Kidney (tissue), 14 donors: ENCODE data around the gene MLLT11. TPM values are rescaled to one million over a fixed set of nuclear protein-coding genes. Genes with fewer than 3 reads are reported as not detected.
"Not testable (repeated sequence)": the region's sequence is repeated elsewhere in the genome, so short reads cannot be mapped to it uniquely, and the experiment has no call there.

Experiments
- DNase-seq, 5 donors: peaks; one replicate each; pipeline ENCODE4 v3.0.0-alpha.2; 2013 to 2020
- FAIRE-seq: peaks from 2 replicates; lab custom pipeline; 2012; peaks lifted over from hg19 to GRCh38; lab: Jason Lieb, UNC
- H3K27ac ChIP-seq, 2 donors: one replicate each; pipeline ENCODE4 v1.7.0; 2013; ENCODE audit warnings: low read depth in 2 of 2, low read length in 2 of 2, inconsistent platforms in 1 of 2
- H3K27me3 ChIP-seq: one replicate; pipeline ENCODE4 v1.7.1; 2013; ENCODE audit warnings: low read length, inconsistent platforms; ENCODE audit not compliant: control insufficient read depth, insufficient read depth
- H3K36me3 ChIP-seq, 3 donors: one replicate each; pipeline versions ENCODE4 v1.7.0 to v1.7.1; 2013; ENCODE audit warnings: low read length in 3 of 3, control low read depth in 1 of 3, inconsistent platforms in 1 of 3; ENCODE audit not compliant: insufficient read depth in 3 of 3, control insufficient read depth in 2 of 3
- H3K4me1 ChIP-seq, 3 donors: one replicate each; pipeline versions ENCODE4 v1.7.0 to v1.7.1; 2013; ENCODE audit warnings: low read length in 3 of 3, inconsistent platforms in 1 of 3, low read depth in 1 of 3; ENCODE audit not compliant: control insufficient read depth in 2 of 3, insufficient read depth in 2 of 3
- H3K4me3 ChIP-seq, 3 donors: one replicate each; pipeline versions ENCODE4 v1.7.0 to v1.8.1; 2013; ENCODE audit warnings: low read length in 3 of 3, control low read depth in 1 of 3, inconsistent platforms in 1 of 3
- H3K9ac ChIP-seq, 3 donors: one replicate each; pipeline versions ENCODE4 v1.7.0 to v1.7.1; 2013; ENCODE audit warnings: low read length in 3 of 3, control low read depth in 1 of 3, inconsistent platforms in 1 of 3
- H3K9me3 ChIP-seq, 3 donors: one replicate each; pipeline versions ENCODE4 v1.7.0 to v1.7.1; 2013; ENCODE audit warnings: low read length in 3 of 3, control low read depth in 1 of 3, inconsistent platforms in 1 of 3; ENCODE audit not compliant: control insufficient read depth in 2 of 3, insufficient read depth in 1 of 3
- intact Hi-C: fragments of 100-400 bp; cut with DNase I; formaldehyde crosslinking; loops from one replicate; pipeline ENCODE4 v1.11.1; 2022
- polyA plus RNA-seq: library from polyadenylated mRNA; stranded (reverse); fragments of 350-450 nt; fragmentation: Illumina TruSeq; extraction: RNeasy Lipid Tissue Mini Kit (QIAGEN cat#74804); gene quantifications from one replicate; pipeline ENCODE4 v1.2.3, GENCODE V29; 2014; ENCODE audit warnings: low read depth, low replicate concordance; ENCODE audit not compliant: insufficient read depth
- total RNA-seq: library from RNA; stranded (reverse); fragmentation: NEBNext Ultra II Directional; extraction: Animal tissue kit (Norgen Biotek cat#: 25700); gene quantifications from one replicate; pipeline ENCODE4 v1.2.1, GENCODE V29; 2021
- TF ChIP-seq, protein P1 (sequence below): IDR thresholded peaks from 3 replicates; pipeline ENCODE4 v1.5.1; 2012; ENCODE audit warnings: mild to moderate bottlenecking, moderate library complexity, borderline replicate concordance; ENCODE audit not compliant: insufficient read depth; ENCODE audit errors: extremely low read depth
- donor health status: control.
- donor health status: control.
- donor health status: control.
- donor health status: control.
- donor health status: control.
- donor health status: DM: yes; HTN: yes; CAD: no.
- donor health status: Normal renal cell carcinoma (clear cell type).

Gene MLLT11
- total and polyA plus RNA-seq, 2 donors from 2014 or later = 1.4 to 2.3 TPM

DNA sequence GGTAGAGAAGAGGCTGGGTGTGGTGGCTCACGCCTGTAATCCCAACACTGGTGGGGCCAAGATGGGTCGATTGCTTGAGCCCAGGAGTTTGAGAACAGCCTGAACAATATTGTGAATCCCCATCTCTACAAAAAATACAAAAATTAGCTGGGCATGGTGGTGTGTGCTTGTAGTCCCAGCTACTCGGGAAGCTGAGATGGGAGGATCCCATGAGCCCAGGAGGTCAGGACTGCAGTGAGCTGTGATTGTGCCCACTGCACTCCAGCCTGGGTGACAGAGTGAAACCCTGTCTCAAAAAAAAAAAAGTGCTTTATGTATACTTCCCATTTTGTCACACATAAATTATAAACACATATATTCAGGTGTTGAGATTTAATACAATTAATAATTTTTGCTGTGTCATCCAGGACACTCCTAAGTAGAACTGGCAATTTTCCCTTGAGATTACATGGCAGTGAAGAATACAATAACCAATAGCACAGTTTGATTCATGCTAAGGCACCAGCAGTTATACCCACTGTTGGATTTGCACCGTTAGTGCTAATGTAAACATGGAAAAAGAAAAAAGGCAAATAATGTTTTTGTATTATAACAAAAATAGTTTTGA lies 25.9 kb downstream of the MLLT11 start:
- Histone ChIP-seq H3K36me3 (peaks cover 0 to 3% (median 0%) of the 10 kb centered on the region in 3 donors), H3K9me3 (no peaks in the 10 kb centered on the region), H3K27me3 (no peaks in the 10 kb centered on the region), H3K9ac (no peak overlapping the region), H3K4me1 (no peaks in the 10 kb centered on the region), H3K27ac (no peak overlapping the region), H3K4me3 (no peak overlapping the region)
- DNase-seq (no peak), FAIRE-seq (no peak)
- TF ChIP-seq, protein P1, sequence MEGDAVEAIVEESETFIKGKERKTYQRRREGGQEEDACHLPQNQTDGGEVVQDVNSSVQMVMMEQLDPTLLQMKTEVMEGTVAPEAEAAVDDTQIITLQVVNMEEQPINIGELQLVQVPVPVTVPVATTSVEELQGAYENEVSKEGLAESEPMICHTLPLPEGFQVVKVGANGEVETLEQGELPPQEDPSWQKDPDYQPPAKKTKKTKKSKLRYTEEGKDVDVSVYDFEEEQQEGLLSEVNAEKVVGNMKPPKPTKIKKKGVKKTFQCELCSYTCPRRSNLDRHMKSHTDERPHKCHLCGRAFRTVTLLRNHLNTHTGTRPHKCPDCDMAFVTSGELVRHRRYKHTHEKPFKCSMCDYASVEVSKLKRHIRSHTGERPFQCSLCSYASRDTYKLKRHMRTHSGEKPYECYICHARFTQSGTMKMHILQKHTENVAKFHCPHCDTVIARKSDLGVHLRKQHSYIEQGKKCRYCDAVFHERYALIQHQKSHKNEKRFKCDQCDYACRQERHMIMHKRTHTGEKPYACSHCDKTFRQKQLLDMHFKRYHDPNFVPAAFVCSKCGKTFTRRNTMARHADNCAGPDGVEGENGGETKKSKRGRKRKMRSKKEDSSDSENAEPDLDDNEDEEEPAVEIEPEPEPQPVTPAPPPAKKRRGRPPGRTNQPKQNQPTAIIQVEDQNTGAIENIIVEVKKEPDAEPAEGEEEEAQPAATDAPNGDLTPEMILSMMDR = no peak
- intact Hi-C loops = no loop called here

DNA sequence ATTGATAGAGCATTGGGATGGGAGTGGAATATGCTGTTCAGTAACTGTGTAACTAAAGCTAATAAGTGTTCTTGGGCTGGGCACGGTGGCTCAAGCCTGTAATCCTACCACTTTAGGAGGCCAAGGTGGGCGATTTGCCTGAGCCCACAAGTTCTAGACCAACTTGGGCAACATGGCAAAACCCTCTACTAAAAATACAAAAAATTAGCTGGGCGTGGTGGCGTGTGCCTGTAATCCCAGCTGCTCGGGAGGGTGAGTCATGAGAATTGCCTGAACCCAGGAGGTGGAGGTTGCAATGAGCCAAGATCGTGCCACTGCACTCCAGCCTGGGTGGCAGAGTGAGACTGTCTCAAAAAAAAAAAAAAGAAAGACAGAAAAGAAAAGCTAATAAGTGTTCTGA lies 37.2 kb downstream of the MLLT11 start:
- H3K9me3 ChIP-seq, H3K4me3 ChIP-seq, H3K27me3 ChIP-seq, FAIRE-seq, H3K9ac ChIP-seq, H3K36me3 ChIP-seq, H3K27ac ChIP-seq, H3K4me1 ChIP-seq, intact Hi-C loops: not testable (repeated sequence)
- peak in 1 of 5 donors; percentile 17 for DNase-seq

DNA sequence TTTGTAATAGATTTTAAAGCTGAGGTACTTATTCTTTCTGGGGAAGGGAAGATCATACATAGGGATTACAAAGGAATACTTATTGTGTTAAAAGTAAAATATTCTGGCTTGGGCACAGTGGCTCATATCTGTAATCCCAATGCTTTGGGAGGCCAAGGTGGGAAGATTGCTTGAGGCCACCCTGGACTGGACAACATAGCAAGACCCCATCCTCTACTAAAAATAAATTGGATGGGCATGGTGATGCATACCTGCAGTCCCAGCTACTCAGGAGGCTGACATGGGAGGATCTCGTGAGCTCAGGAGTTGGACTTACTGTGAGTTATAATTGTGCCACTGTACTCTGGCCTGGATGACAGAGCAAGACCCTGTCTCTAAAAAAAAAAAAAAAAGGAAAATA lies 37.9 kb downstream of the MLLT11 start:
- TF ChIP-seq, protein P1 = no peak
- H3K4me1 ChIP-seq = no peaks in the 10 kb centered on the region
- DNase-seq = no peak
- intact Hi-C loops = no loop called here
- no peak overlapping the region for H3K9ac ChIP-seq
- H3K4me3 ChIP-seq = no peak overlapping the region
- peaks cover 0 to 6% (median 3%) of the 10 kb centered on the region in 3 donors for H3K36me3 ChIP-seq
- H3K27me3 ChIP-seq = no peaks in the 10 kb centered on the region
- H3K27ac ChIP-seq = no peak overlapping the region
- peaks cover 0 to 3% (median 0%) of the 10 kb centered on the region in 3 donors for H3K9me3 ChIP-seq
- FAIRE-seq = no peak

DNA sequence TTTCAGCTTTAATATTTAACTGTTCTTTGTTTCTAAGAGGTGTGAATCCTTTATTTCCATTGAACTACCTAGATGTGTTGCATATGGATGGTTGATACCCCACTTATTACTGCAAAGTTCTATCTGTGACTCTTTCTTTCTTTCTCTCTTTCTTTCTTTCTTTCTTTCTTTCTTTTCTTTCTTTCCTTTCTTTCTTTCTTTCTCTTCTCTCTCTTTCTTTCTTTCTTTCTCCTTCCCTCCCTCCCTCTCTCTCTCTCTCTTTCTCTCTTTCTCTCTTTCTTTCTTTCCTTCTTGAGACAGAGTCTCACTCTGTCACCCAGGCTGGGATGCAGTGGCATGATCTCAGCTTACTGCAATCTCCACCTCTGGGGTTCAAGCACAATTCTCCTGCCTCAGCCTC lies 44.4 kb downstream of the MLLT11 start:
- peaks cover 0 to 1% (median 0%) of the 10 kb centered on the region in 3 donors for H3K9me3 ChIP-seq
- DNase-seq = no peak
- no peak overlapping the region for H3K9ac ChIP-seq
- peaks cover 0 to 6% (median 3%) of the 10 kb centered on the region in 3 donors for H3K36me3 ChIP-seq
- FAIRE-seq = no peak
- H3K27ac ChIP-seq = no peak overlapping the region
- intact Hi-C loops = loop anchor here (10.0 kb wide), 1 partner anchor 50 kb away; the partner anchor contains the start of gene TNFAIP8L2
- TF ChIP-seq, protein P1 = no peak
- no peaks in the 10 kb centered on the region for H3K4me1 ChIP-seq
- H3K27me3 ChIP-seq = no peaks in the 10 kb centered on the region
- H3K4me3 ChIP-seq = no peak overlapping the region
